ENCODE data around the gene CARS1. TPM values are rescaled to one million over a fixed set of nuclear protein-coding genes. Genes with fewer than 3 reads are reported as not detected.
A peak's percentile ranks its signal among the peaks of the same experiment; 100 is the strongest.

The CARS1 gene
- total RNA-seq, 2 experiments from 2014 or later = 126 to 128 TPM

GRCh38 chr11:3051196-3052108, 5.8 kb downstream of the CARS1 start:
- Mint-ChIP-seq H3K27ac (no peak overlapping the region), H3K4me1 (ENCODE audit: low read depth) (peaks cover 63% of the 10 kb centered on the region), H3K4me3 (no peak overlapping the region), H3K27me3 (ENCODE audit: low read depth) (no peaks in the 10 kb centered on the region), H3K36me3 (ENCODE audit: low read depth) (peaks cover 35% of the 10 kb centered on the region), H3K9me3 (no peaks in the 10 kb centered on the region)
- no peak for DNase-seq
- CTCF ChIA-PET = no interaction called here
- intact Hi-C loops (cut with micrococcal nuclease) = no loop called here

GRCh38 chr11:3050386-3051195, 6.6 kb downstream of the CARS1 start:
- Mint-ChIP-seq H3K4me1 (ENCODE audit: low read depth) (peaks cover 55% of the 10 kb centered on the region), H3K27ac (no peak overlapping the region), H3K27me3 (ENCODE audit: low read depth) (no peaks in the 10 kb centered on the region), H3K4me3 (no peak overlapping the region), H3K36me3 (ENCODE audit: low read depth) (peaks cover 34% of the 10 kb centered on the region), H3K9me3 (no peaks in the 10 kb centered on the region)
- intact Hi-C loops (cut with micrococcal nuclease) = no loop called here
- CTCF ChIA-PET = no interaction called here
- DNase-seq = no peak

- no peaks in the 10 kb centered on the region for H3K9me3 Mint-ChIP-seq
- no peak overlapping the region for H3K27ac Mint-ChIP-seq
- peak; percentile 57 for DNase-seq
- H3K4me1 Mint-ChIP-seq (ENCODE audit: low read depth) = peaks cover 50% of the 10 kb centered on the region
- no peak overlapping the region for H3K4me3 Mint-ChIP-seq
- intact Hi-C loops (cut with micrococcal nuclease) = no loop called here
- H3K36me3 Mint-ChIP-seq (ENCODE audit: low read depth) = peaks cover 33% of the 10 kb centered on the region
- CTCF ChIA-PET = interaction anchor here (0.7 to 1.0 kb wide), 2 partner anchors 11 to 111 kb away, joined by 3 read pairs; no protein-coding TSS in a partner anchor
- H3K27me3 Mint-ChIP-seq (ENCODE audit: low read depth) = no peaks in the 10 kb centered on the region
Measured at GRCh38 chr11:3049430-3050243, 7.6 kb downstream of the CARS1 start.

GRCh38 chr11:3047637-3048036, 9.6 kb downstream of the CARS1 start:
- H3K36me3 Mint-ChIP-seq (ENCODE audit: low read depth) = peaks cover 30% of the 10 kb centered on the region
- intact Hi-C loops (cut with micrococcal nuclease) = no loop called here
- peaks cover 37% of the 10 kb centered on the region for H3K4me1 Mint-ChIP-seq (ENCODE audit: low read depth)
- H3K27ac Mint-ChIP-seq = no peak overlapping the region
- H3K4me3 Mint-ChIP-seq = no peak overlapping the region
- DNase-seq = no peak
- no peaks in the 10 kb centered on the region for H3K27me3 Mint-ChIP-seq (ENCODE audit: low read depth)
- CTCF ChIA-PET = interaction anchor here (1.1 kb wide), 1 partner anchor 45 kb away, joined by 4 read pairs; no protein-coding TSS in a partner anchor
- no peaks in the 10 kb centered on the region for H3K9me3 Mint-ChIP-seq

GRCh38 chr11:3046641-3047040, 10.6 kb downstream of the CARS1 start:
- Mint-ChIP-seq H3K27ac (no peak overlapping the region), H3K4me3 (no peak overlapping the region), H3K36me3 (ENCODE audit: low read depth) (peaks cover 33% of the 10 kb centered on the region), H3K27me3 (ENCODE audit: low read depth) (no peaks in the 10 kb centered on the region), H3K4me1 (ENCODE audit: low read depth) (peaks cover 32% of the 10 kb centered on the region), H3K9me3 (no peaks in the 10 kb centered on the region)
- intact Hi-C loops (cut with micrococcal nuclease) = no loop called here
- CTCF ChIA-PET = interaction anchor here (0.7 kb wide), 1 partner anchor 29 kb away, joined by 3 read pairs; no protein-coding TSS in a partner anchor
- no peak for DNase-seq

GRCh38 chr11:3046190-3046589, 11.0 kb downstream of the CARS1 start:
- H3K27me3 Mint-ChIP-seq (ENCODE audit: low read depth) = no peaks in the 10 kb centered on the region
- H3K4me3 Mint-ChIP-seq = no peak overlapping the region
- DNase-seq = no peak
- CTCF ChIA-PET = interaction anchor here (1.0 kb wide), 1 partner anchor 10 kb away, joined by 4 read pairs; no protein-coding TSS in a partner anchor
- peaks cover 34% of the 10 kb centered on the region for H3K36me3 Mint-ChIP-seq (ENCODE audit: low read depth)
- intact Hi-C loops (cut with micrococcal nuclease) = no loop called here
- H3K9me3 Mint-ChIP-seq = no peaks in the 10 kb centered on the region
- peaks cover 28% of the 10 kb centered on the region for H3K4me1 Mint-ChIP-seq (ENCODE audit: low read depth)
- no peak overlapping the region for H3K27ac Mint-ChIP-seq

- intact Hi-C loops (cut with micrococcal nuclease) = no loop called here
Measured at GRCh38 chr11:3044915-3045314, 12.3 kb downstream of the CARS1 start.

GRCh38 chr11:3044004-3044403, 13.2 kb downstream of the CARS1 start:
- intact Hi-C loops (cut with micrococcal nuclease) = no loop called here
- Mint-ChIP-seq H3K4me3 (no peak overlapping the region), H3K36me3 (ENCODE audit: low read depth) (peaks cover 34% of the 10 kb centered on the region), H3K27ac (no peak overlapping the region), H3K9me3 (no peaks in the 10 kb centered on the region), H3K27me3 (ENCODE audit: low read depth) (no peaks in the 10 kb centered on the region), H3K4me1 (ENCODE audit: low read depth) (peaks cover 8% of the 10 kb centered on the region)
- no peak for DNase-seq
- CTCF ChIA-PET = no interaction called here

More at GRCh38 chr11:3044915-3045314, 12.3 kb downstream of the CARS1 start:
- no peak for DNase-seq
- Mint-ChIP-seq H3K27ac (no peak overlapping the region), H3K4me3 (no peak overlapping the region), H3K27me3 (ENCODE audit: low read depth) (no peaks in the 10 kb centered on the region), H3K4me1 (ENCODE audit: low read depth) (peaks cover 15% of the 10 kb centered on the region), H3K36me3 (ENCODE audit: low read depth) (peaks cover 30% of the 10 kb centered on the region), H3K9me3 (no peaks in the 10 kb centered on the region)
- CTCF ChIA-PET = no interaction called here

- peaks cover 37% of the 10 kb centered on the region for H3K36me3 Mint-ChIP-seq (ENCODE audit: low read depth)
- H3K4me3 Mint-ChIP-seq = no peak overlapping the region
- DNase-seq = no peak
- H3K27me3 Mint-ChIP-seq (ENCODE audit: low read depth) = no peaks in the 10 kb centered on the region
- no peak overlapping the region for H3K27ac Mint-ChIP-seq
- intact Hi-C loops (cut with micrococcal nuclease) = no loop called here
- CTCF ChIA-PET = no interaction called here
- H3K4me1 Mint-ChIP-seq (ENCODE audit: low read depth) = peaks cover 6% of the 10 kb centered on the region
- H3K9me3 Mint-ChIP-seq = no peaks in the 10 kb centered on the region
Measured at GRCh38 chr11:3043315-3043871, 13.8 kb downstream of the CARS1 start.

- Mint-ChIP-seq H3K36me3 (ENCODE audit: low read depth) (peaks cover 40% of the 10 kb centered on the region), H3K9me3 (no peaks in the 10 kb centered on the region), H3K4me1 (ENCODE audit: low read depth) (peaks cover 8% of the 10 kb centered on the region), H3K27ac (no peak overlapping the region), H3K4me3 (no peak overlapping the region), H3K27me3 (ENCODE audit: low read depth) (no peaks in the 10 kb centered on the region)
- DNase-seq = no peak
- intact Hi-C loops (cut with micrococcal nuclease) = no loop called here
- CTCF ChIA-PET = no interaction called here
Measured at GRCh38 chr11:3042496-3043314, 14.5 kb downstream of the CARS1 start.

- Mint-ChIP-seq H3K4me1 (ENCODE audit: low read depth) (peaks cover 10% of the 10 kb centered on the region), H3K27me3 (ENCODE audit: low read depth) (no peaks in the 10 kb centered on the region), H3K9me3 (no peaks in the 10 kb centered on the region), H3K27ac (no peak overlapping the region), H3K4me3 (no peak overlapping the region), H3K36me3 (ENCODE audit: low read depth) (peaks cover 41% of the 10 kb centered on the region)
- CTCF ChIA-PET = no interaction called here
- DNase-seq = no peak
- intact Hi-C loops (cut with micrococcal nuclease) = no loop called here
Measured at GRCh38 chr11:3041699-3042441, 15.4 kb downstream of the CARS1 start.

Measured in activated naive CD4-positive, alpha-beta T cell treated with anti-CD3 and anti-CD28 coated beads for 36 hours (primary cell).